ENCODE results near the gene SEPSECS.

DNA sequence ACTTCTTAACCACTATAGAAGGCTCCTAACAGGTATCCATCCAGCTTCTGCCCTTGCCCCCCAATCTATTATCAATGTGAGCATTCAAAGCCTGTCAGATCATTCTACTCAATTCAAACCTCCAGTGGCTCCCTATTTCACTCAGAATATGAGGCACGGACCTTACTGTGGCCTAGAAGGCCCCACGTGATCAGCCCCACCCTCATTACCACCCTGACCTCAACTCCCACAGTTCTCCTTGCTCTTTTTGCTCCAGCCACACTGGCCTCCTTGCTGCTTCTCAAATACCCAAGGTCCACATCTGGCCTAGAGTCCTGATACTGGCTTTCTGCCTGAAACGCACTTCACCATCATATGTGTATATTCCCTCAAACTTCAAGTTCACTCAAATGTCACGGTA is 18.7 kb downstream of the SEPSECS start:
- TF ChIP-seq, protein P1, sequence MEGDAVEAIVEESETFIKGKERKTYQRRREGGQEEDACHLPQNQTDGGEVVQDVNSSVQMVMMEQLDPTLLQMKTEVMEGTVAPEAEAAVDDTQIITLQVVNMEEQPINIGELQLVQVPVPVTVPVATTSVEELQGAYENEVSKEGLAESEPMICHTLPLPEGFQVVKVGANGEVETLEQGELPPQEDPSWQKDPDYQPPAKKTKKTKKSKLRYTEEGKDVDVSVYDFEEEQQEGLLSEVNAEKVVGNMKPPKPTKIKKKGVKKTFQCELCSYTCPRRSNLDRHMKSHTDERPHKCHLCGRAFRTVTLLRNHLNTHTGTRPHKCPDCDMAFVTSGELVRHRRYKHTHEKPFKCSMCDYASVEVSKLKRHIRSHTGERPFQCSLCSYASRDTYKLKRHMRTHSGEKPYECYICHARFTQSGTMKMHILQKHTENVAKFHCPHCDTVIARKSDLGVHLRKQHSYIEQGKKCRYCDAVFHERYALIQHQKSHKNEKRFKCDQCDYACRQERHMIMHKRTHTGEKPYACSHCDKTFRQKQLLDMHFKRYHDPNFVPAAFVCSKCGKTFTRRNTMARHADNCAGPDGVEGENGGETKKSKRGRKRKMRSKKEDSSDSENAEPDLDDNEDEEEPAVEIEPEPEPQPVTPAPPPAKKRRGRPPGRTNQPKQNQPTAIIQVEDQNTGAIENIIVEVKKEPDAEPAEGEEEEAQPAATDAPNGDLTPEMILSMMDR (IDR thresholded peaks at IDR 0.05 in 4 of 5, conservative IDR thresholded peaks at IDR 0.05 in 1 of 5) = no peak
- TF ChIP-seq POLR2A (IDR thresholded peaks at IDR 0.05) = no peak
